GM19452 (cell line): ENCODE results near the gene CACNA1C.

Experiments used
- ATAC-seq: cut with Tn5 transposase; IDR thresholded peaks from one replicate; pipeline ENCODE4 v1.9.1; 2021; ENCODE audit not compliant: unreplicated experiment

Gene CACNA1C

DNA sequence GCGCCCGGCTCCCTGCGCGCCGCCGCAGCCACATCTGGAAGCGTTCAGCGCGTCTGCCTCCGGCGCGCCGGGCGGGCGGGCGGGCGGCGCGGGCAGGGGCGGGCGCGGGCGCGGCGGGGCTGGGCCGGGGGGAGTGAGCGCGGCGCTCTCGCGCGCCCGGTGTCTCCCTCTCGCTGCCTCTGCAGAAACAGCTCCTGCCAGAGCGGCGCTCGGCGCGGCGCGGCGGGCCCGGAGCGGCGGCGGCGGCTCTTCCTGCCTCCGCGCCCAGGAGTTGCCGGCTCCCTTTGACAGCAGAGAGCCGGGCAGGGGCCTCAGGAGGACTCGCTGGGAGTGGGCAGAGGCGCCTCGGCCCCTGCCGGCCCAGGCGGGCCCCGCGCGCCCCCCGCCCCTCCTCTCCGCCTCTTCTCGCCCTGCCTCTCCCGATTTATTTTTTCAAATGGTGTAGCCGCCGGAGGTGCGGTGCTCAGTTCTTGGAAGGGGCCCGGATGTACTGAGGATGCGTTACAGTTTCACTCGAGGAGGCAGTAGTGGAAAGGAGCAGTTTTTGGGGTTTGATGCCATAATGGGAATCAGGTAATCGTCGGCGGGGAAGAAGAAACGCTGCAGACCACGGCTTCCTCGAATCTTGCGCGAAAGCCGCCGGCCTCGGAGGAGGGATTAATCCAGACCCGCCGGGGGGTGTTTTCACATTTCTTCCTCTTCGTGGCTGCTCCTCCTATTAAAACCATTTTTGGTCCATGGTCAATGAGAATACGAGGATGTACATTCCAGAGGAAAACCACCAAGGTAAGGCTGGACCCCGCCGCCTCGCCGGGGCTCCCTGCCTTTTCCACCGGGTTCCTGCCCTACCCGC is at the start of gene CACNA1C:
Gene CACNA1C (plus strand): TSS at position 162 of the 853 bp plus-strand sequence. CDS start 576 bp downstream, at position 738.
- ATAC-seq, result no peak

DNA sequence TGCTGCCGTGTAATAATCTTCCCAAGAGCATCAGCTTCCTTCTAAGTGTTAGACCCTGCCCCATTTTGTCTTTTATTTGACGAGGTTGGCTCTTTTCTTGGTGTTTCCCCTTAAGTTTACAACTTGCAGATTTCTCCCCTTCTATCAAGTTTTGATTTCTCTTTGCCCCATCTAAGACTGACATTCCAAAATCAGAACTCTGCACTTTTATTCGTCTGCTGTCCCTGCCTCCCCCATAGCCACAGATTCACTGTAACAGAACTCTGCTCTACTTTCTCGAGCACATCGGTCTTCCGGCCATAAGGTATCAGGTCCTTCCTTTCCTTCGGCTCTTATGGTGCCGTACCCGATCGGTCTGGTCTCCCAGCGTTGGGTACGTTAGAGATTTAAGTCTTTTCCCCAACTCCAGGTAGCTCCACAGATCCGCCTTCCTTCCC is 49.1 kb upstream of the CACNA1C start:
- no peak for ATAC-seq

DNA sequence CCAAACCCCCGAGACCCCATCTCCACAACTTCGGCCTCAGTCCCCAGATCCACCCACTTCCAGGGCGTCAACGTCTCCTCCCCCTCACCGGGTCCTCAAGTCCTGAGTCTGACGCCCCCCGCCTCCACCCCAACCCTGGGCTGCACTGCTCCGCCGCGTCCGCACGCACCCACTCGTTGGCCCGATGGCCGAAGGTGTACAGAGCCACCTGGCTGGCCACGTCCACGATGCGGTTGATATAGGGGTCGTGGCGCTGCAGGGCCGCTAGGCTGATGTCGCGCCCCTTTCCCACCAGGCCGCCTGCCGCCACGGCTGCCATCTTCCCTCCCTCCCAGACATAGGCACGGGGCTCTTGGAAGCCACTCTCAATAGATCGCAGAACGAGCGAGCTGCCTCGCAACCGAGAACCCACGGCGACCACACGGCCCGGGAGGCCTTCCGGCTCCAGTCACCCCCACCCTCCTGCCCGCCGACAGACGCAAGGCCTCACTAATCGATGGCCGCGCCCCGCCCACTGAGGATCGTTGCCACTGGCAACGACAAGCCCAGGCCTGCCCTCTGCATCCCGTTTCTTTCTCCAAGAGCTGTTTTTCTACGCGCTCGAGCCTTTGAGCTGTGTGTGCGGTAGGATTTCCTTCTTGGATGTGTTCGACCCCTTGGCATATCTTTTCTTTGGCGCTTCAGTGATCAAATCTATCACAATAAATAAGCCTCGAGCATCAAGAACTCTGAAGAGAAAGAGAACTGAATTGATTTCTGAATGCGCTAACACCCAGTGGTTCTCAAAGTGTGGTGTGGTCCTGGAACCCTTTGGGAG is 48.5 kb upstream of the CACNA1C start, which contains the start of gene DCP1B:
Gene DCP1B (minus strand): TSS at position 345 of the 817 bp plus-strand sequence. CDS start 26 bp downstream, at position 319.
- ATAC-seq, result peak; percentile 98

DNA sequence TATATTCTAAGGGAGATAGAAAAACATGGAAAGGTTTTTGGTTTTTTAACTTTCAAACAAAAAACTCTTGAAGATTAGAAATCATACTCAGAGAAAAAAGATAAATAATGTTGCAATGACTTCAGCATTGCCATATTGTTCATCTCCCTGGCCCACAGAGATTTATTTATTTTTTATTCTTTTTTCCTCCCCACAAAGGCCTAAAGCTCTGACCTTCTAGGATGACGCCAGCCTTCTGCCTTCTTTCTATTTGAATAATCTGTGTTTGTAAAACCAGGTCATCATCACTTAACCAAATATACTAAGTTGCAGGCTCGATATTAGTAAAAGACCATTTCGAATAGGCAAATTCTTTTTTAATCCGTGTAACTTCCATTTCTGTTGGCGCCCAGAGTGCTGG is 44.1 kb upstream of the CACNA1C start:
- ATAC-seq, result no peak

DNA sequence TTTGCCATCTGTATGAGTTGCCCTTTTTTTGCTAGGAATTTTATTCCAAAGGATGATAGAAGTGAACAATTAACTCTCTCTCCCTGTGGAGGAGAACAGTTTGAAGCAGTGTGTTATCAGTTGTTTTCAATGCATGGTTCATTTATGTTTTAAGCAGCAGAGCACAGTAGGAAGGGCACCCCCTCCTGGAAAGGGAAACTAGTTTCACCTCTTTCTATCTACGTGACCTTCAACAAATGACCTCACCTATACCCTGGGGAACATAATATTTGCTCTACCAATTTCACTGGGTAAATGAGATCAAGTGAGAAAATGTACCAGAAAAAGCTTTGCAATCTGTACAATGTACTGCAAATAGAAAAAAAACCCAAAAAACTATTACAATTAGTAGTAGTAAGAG is 43.2 kb upstream of the CACNA1C start:
- ATAC-seq, result no peak

DNA sequence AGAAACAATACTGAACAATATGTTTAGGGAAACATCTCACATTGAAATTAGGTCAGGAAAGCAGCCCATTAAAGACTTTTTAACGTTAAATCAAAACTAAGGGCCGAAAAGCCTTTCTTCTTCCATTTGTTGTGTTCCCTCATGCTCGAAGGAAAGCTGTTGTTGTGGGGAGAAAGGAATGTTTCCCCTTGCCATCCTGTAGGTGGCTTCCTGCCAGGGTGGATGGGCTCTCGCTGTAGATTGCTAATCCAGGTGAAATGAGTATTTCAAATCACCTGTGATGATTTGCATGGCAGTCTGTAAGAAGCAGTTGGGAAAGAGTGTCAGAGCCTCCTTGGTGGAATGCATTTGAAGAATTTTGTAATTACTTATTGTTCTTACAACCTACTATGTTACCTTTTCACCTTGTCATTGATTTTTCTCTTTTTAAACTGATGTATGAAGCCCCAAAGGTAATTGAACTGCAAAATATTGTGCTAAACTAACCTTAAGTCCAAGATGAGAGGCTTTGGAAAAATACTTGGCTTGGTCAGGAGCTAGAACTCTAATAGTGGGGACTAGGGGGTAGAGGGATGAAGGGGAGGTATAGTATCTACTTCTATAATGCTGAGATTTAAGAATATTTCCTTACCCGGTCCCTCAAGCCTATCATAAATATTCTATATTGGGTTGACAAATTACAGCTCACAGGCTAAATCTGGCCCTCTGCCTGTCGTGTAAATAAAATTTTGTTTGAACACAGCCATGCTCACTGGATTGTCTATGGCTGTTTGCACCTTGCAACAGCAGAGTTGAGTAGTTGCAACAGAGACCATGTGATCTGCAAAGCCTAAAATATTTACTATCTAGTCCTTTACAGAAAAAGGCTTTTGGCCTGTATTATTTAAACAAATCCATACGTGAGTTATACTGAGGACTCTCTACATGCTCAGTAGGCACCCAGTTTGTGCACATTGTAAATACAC is 40.9 kb upstream of the CACNA1C start:
- ATAC-seq, result no peak

DNA sequence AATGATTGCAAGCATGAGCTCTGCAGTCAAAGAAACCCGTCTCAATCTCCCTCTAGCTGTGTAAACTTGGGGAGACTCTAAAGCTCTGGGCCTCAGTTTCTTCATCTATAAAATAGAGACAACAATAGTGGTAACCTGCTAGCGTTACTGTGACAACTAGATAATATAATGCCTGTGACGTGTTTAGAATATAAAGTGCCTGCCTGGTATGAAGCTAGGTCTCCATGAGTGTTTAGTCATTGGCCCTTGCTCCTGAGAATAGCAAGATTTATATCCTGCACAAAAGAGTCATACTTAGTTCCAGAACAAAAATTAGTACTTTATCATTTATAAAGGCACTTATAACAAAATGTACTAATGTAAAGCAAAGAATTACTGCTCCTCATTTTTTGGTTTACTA is 39.7 kb upstream of the CACNA1C start:
- no peak for ATAC-seq

DNA sequence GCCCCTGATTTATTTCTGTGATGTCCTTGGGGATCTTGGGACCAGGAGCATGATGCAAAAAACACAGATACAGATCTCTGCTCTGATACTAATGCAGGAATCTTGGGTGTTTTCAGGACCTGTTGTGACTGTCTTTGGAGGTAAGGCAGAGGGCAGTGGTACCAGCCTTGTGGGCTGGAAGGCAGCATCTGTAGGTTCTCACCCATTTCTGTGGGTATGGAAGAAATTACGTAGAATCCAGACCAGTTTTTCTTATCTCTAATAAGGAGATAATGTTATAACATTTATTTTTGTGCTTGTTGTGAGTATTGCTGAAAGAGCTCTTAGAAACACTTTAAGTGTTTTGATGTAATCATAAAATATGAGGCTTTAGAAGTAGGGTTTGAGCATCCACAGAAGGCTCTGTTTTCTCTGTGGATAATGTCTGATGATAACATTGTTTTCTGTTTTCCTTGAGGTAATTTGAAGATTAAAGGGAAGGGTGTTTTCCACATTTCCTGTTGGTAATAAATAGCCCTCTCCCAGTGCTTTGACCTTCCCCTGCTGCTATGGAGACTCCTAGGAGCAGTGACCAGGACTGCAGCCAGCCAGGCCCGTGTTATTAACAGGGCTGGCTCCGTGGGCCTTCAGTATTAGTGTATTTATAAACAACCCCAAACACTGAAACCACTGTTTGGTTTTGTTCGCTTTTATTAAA is 39.1 kb upstream of the CACNA1C start:
- ATAC-seq, result no peak

DNA sequence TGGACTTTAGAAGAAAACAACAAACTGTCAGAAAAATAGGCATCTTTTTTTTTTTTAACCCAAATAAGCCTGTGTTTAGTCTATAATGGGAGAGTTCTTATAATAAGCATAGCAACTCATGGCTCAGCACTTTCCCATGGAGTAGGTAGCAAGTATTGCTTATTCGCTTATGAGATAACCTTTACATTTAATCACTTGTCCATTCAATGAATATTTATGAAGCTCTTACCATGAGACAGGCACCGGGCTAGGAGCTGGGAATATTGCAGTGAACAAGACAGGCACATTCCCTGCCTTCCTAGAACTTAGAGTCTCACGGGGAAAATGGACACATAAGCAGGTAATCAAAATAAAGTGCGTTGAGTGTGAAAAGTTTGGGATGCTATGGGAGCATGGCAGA is 38.6 kb upstream of the CACNA1C start:
- no peak for ATAC-seq

DNA sequence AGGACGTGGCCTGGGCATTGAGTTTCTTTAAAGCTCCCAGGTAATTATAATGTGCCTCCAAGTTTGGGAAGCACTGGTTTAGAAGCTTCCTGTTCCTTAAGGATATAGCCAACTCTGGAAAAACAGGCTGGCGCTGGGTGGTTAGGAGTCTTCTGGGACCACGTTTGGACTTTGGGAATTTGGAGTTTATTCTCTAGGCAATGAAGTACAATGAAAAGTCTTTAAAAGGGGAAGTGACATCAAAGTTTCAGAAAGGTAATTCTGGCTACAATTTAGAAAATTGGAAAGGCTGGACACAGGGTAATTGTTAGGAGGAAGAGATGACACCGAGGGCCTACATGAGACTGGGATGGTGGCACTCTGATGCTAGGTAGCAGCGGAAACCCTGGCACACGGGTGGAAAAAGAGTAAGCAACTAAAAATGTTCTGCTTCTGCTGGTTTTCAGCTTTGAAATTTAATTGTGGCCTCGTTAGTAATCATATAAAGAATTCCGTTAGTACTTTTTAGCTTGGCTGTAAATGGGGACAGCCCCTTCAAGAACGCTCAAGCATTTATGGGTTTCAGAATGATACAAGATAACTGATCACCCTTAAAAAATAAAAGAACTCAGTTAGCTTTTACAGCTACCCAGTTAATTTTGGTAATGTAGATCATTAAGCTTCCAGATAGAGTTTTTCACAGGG is 35.8 kb upstream of the CACNA1C start:
- ATAC-seq, result no peak

DNA sequence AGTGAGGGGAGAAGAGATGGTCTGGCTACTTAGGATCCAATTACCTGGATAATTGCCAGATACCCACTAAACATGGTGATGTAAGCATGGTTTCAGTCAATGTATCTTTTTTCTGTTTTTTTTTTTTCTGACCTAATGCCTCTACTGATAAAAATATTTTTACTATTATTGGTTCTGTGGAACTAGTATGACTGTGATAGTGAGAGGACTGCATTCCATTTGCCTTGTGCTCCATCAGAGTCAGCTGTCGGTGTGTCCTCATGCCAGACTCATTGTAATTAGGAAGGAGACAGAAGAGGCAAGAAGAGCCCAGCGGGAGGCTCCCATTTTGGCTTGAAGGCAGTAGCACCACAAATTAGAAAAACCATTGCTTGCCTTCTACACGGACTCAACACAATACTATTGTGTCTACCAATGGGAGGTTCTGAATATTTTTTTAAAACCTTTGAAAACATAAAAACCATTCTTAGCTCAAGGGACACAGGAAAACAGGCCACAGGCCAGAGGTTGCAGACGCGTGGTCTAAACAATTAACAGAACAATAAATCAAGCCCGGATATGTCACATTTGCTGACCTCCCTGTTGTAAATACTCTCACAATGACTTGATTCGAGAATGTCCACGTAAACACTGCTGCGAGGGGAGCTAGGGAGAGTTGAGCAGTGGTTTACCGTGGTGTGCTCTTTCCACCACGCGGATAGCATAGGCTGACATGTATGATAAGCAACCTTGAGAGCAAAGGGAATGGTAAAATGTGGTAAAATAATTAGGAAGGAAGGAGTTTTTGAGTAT is 35.0 kb upstream of the CACNA1C start:
- ATAC-seq, result no peak

DNA sequence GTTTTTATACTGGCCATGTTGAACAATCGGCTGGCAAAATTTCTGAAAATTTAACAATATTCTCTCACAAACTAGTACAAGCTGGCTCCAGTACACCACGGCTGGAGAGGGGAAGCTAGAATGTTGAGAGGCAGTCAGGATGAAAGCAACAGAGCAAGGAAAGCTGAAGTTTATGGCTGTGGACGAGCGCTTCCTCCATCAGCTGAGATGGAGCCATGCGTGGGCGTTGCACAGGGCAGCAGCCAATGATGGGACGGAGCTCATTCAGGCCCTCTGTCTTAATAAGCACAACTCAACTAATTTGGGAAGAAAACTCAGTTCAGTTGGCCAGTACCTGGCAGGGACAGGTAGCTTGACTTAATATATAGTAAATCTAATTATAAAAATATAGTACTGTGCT is 34.4 kb upstream of the CACNA1C start:
- no peak for ATAC-seq

DNA sequence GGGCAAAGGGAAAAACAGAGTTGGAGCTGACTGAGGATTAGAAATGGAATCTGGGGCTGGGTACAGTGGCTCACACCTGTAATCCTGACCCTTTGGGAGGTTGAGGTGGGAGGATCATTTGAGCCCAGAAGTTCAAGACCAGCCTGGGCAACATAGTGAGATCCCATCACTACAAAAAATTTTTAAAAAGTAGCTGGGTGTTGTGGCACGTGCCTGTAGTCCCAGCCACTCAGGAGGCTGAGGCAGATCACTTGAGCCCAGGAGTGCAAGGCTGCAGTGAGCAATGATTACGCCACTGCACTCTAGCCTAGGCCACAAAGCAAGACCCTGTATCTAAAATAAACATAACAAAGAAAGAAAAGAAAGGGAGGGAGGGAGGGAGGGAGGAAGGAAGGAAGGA is 33.7 kb upstream of the CACNA1C start:
- ATAC-seq, result no peak

DNA sequence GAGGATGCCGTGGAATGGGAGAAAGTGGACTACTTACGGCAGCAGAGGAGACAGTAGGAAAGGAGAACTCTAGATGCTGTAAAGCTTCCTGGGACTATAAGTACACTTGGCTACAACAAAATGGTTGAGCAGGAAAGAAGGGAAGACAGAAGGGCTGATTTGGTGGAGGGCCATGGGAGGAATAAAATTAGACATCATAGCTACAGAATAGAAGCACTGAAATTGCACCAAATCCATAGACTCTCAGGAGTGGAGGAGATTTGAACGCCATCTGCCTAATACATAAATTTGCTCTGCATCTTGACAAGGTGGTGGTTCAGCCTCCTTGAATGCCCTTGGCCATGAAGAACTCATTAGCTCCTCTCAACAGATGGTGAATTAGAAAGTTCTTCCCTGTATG is 32.3 kb upstream of the CACNA1C start:
- ATAC-seq, result no peak

DNA sequence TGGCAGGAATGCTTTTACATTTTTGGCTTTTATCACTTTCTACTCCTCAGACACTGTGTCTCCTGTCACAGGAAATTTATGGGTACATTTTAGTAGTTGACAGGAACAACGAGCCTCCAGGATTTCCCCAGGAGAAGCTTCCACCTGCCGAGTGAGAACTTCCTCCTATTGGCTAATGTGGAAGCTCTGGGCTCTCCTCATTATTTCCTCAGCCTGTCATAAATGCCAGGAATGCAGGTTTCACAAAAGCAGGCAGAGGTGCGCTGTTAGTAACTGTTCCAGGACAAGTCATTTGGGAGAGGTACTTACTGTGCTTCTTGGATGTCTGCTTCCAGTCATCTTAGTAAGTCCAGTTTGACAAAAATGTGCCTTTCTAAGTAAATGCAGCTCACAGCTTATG is 29.4 kb upstream of the CACNA1C start:
- ATAC-seq, result no peak

DNA sequence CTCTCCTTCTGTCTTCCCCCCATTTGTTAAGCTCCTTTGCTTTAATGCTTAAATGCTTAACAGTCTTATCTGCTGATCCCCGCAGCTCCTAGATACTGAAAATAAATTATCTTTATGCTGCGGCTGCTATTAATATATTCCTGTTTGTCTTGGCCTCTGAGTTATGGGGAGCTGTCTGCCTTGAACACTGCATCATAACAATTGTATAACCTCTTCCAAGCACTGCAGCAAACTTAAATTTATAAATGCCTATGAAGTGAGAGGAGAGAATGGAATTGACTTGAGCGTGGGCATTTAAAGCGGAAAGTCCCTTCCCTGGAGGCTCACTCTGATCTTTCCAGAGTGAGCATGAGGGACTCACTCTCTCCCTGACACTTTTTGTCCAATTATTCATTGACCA is 25.4 kb upstream of the CACNA1C start:
- ATAC-seq, result no peak

DNA sequence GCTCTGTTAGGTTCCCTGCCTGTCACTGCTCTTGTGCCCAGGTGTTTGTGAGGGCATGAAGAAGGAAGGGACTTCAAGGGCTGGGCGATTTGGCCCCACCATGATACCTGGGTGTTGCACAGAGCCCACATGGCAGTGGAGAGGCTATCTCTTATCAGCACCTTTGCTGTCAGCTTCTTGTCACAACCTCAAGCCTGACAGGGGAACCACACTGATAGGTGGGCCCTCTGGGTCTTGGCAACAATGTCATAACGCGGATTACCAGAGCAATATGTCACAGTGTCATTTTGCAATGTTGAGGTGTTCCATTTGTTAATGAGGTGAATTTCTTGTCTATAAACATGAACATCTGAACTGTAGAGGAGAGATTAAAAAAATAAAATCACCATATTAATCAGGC is 22.9 kb upstream of the CACNA1C start:
- no peak for ATAC-seq

DNA sequence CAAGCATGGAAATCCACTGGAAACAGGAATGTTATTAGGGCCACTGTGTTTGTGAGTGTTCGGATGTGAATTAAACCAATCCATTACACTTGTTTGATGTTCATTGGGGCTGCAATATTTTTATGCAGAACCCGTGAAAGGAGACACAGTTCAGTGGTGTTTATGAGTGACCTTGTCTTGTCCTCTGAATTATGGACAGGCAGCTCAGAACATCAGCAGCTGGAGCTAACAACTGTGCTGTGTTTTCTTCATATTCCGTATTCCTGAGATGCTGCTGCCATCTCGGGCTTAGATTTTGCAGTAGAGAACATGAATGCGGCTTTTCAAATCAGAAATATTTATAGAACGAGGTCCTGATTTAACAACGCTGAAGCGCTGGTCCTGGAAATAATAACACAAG is 20.3 kb upstream of the CACNA1C start:
- no peak for ATAC-seq
